Measurements from ENCODE around the gene MSMB. TPM values are rescaled to one million over a fixed set of nuclear protein-coding genes. Genes with fewer than 3 reads are reported as not detected.
"Not testable (repeated sequence)": the region's sequence is repeated elsewhere in the genome, so short reads cannot be mapped to it uniquely, and the experiment has no call there.

Gene MSMB
- total RNA-seq, 2 experiments from 2014 or later = not detected

DNA sequence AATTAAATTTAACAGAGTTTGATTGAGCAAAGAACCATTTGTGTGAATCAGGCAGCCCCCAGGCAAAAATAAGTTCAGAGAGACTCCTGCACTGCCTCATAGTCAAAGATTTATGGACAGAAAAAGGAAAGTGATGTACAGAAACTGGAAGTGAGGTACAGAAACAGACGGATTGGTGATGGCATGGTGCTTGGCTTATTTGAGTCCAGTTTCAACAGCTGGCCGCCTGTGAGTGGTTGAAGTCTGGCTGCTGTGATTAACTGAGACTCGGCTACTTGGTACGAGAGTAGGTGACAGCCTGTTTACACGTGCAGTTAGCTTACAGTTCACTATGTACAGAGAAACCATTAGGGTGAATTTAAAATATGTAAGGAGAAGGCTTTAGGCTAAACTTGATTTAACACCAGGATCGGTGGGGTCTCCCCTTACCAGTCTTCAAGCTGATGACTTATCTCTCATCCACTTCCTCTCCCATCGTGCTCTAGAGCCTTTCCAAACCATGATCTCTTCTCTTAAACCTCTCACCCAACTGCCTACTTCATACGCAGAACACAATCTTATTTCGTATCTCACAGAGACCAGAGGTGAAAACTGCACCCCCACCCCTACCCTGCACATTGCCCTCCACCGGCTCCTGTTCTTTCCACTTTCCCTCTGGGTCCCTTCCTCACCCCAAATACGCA is 5.0 kb upstream of the MSMB start:
- no peak overlapping the region for H2AFZ ChIP-seq (ENCODE audit: low read length)
- H3K4me3 ChIP-seq (ENCODE audit: low read depth, low read length, poor library complexity, severe bottlenecking) = no peak overlapping the region
- no peaks in the 10 kb centered on the region for H3K9me2 ChIP-seq (ENCODE audit: insufficient read depth, low read length)
- DNase-seq (ENCODE audit: low spot score) = no peak
- ChIA-PET CTCF (ENCODE audit: unreplicated experiment) (no interaction called here), POLR2A (no interaction called here)
- TF ChIP-seq, protein P1, sequence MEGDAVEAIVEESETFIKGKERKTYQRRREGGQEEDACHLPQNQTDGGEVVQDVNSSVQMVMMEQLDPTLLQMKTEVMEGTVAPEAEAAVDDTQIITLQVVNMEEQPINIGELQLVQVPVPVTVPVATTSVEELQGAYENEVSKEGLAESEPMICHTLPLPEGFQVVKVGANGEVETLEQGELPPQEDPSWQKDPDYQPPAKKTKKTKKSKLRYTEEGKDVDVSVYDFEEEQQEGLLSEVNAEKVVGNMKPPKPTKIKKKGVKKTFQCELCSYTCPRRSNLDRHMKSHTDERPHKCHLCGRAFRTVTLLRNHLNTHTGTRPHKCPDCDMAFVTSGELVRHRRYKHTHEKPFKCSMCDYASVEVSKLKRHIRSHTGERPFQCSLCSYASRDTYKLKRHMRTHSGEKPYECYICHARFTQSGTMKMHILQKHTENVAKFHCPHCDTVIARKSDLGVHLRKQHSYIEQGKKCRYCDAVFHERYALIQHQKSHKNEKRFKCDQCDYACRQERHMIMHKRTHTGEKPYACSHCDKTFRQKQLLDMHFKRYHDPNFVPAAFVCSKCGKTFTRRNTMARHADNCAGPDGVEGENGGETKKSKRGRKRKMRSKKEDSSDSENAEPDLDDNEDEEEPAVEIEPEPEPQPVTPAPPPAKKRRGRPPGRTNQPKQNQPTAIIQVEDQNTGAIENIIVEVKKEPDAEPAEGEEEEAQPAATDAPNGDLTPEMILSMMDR (conservative IDR thresholded peaks at IDR 0.05; ENCODE audit: low read length) = no peak
- no peak for TF ChIP-seq EZH2phosphoT487 (IDR thresholded peaks at IDR 0.05; ENCODE audit: borderline replicate concordance, low read depth, low read length)
- no peaks in the 10 kb centered on the region for H3K4me1 ChIP-seq (ENCODE audit: insufficient read depth, low read length, poor library complexity, severe bottlenecking)
- intact Hi-C loops (cut with micrococcal nuclease; ENCODE audit: unreplicated experiment) = no loop called here
- BruUV-seq (replicated peaks) = no TSS peak
- no peaks in the 10 kb centered on the region for H3K36me3 ChIP-seq (ENCODE audit: insufficient read depth, low read length)
- no peak overlapping the region for H3K27ac ChIP-seq (ENCODE audit: low read depth, low read length, poor library complexity, severe bottlenecking)
- H3K79me2 ChIP-seq (ENCODE audit: insufficient read depth, low read depth, low read length) = no peaks in the 10 kb centered on the region
- H4K20me1 ChIP-seq (ENCODE audit: insufficient read depth, low read length) = no peaks in the 10 kb centered on the region
- no peak overlapping the region for H3K4me2 ChIP-seq (ENCODE audit: low read length)
- no peaks in the 10 kb centered on the region for H3K9me3 ChIP-seq (ENCODE audit: low read length)

- H3K4me3 ChIP-seq (ENCODE audit: low read depth, low read length, poor library complexity, severe bottlenecking); intact Hi-C loops (cut with micrococcal nuclease; ENCODE audit: unreplicated experiment); POLR2A ChIA-PET; H4K20me1 ChIP-seq (ENCODE audit: insufficient read depth, low read length); CTCF ChIA-PET (ENCODE audit: unreplicated experiment); H3K27ac ChIP-seq (ENCODE audit: low read depth, low read length, poor library complexity, severe bottlenecking); H3K9me2 ChIP-seq (ENCODE audit: insufficient read depth, low read length); H2AFZ ChIP-seq (ENCODE audit: low read length); H3K4me2 ChIP-seq (ENCODE audit: low read length); BruUV-seq (replicated peaks); H3K79me2 ChIP-seq (ENCODE audit: insufficient read depth, low read depth, low read length); H3K9me3 ChIP-seq (ENCODE audit: low read length); DNase-seq (ENCODE audit: low spot score); H3K4me1 ChIP-seq (ENCODE audit: insufficient read depth, low read length, poor library complexity, severe bottlenecking); H3K36me3 ChIP-seq (ENCODE audit: insufficient read depth, low read length): not testable (repeated sequence)
Observed at GRCh38 chr10:46049497-46049831, 3.4 kb upstream of the MSMB start.

GRCh38 chr10:46048152-46048551 is 2.1 kb upstream of the MSMB start:
- Histone ChIP-seq H4K20me1 (ENCODE audit: insufficient read depth, low read length) (no peaks in the 10 kb centered on the region), H3K27ac (ENCODE audit: low read depth, low read length, poor library complexity, severe bottlenecking) (no peak overlapping the region), H3K36me3 (ENCODE audit: insufficient read depth, low read length) (no peaks in the 10 kb centered on the region), H3K9me2 (ENCODE audit: insufficient read depth, low read length) (no peaks in the 10 kb centered on the region), H3K9me3 (ENCODE audit: low read length) (no peaks in the 10 kb centered on the region), H3K4me1 (ENCODE audit: insufficient read depth, low read length, poor library complexity, severe bottlenecking) (no peaks in the 10 kb centered on the region), H3K4me2 (ENCODE audit: low read length) (no peak overlapping the region), H3K79me2 (ENCODE audit: insufficient read depth, low read depth, low read length) (no peaks in the 10 kb centered on the region), H3K4me3 (ENCODE audit: low read depth, low read length, poor library complexity, severe bottlenecking) (no peak overlapping the region), H2AFZ (ENCODE audit: low read length) (no peak overlapping the region)
- no peak for DNase-seq (ENCODE audit: low spot score)
- CTCF ChIA-PET (ENCODE audit: unreplicated experiment) = no interaction called here
- no peak for TF ChIP-seq EZH2phosphoT487 (IDR thresholded peaks at IDR 0.05; ENCODE audit: borderline replicate concordance, low read depth, low read length)
- intact Hi-C loops (cut with micrococcal nuclease; ENCODE audit: unreplicated experiment) = no loop called here
- POLR2A ChIA-PET = interaction anchor here (0.6 kb wide), 1 partner anchor 28 kb away, joined by 3 read pairs; no protein-coding TSS in a partner anchor
- BruUV-seq (replicated peaks) = no TSS peak

DNA sequence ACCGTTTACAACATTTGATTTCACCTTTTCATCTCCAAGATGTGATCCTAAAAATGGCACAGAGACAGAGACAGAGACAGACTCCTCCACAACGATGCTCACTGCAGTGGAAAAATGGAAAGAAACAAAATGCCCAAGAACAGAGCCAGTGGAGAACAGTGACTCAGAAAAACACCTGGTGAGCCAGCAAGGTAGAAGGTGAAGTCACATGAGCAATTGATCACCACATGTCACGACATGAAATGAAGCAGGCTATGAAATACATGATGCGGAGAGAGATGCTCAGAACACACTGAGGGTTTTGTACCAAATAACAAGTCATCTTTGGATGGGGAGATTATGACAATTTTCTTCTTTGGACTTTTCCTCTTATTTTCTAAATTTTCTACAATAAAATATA is 3.5 kb downstream of the MSMB start:
- no peaks in the 10 kb centered on the region for H3K9me3 ChIP-seq (ENCODE audit: low read length)
- H3K4me1 ChIP-seq (ENCODE audit: insufficient read depth, low read length, poor library complexity, severe bottlenecking) = no peaks in the 10 kb centered on the region
- intact Hi-C loops (cut with micrococcal nuclease; ENCODE audit: unreplicated experiment) = no loop called here
- CTCF ChIA-PET (ENCODE audit: unreplicated experiment) = no interaction called here
- no peak overlapping the region for H3K4me2 ChIP-seq (ENCODE audit: low read length)
- DNase-seq (ENCODE audit: low spot score) = no peak
- BruUV-seq (replicated peaks) = no TSS peak
- no peak overlapping the region for H2AFZ ChIP-seq (ENCODE audit: low read length)
- no peaks in the 10 kb centered on the region for H4K20me1 ChIP-seq (ENCODE audit: insufficient read depth, low read length)
- H3K79me2 ChIP-seq (ENCODE audit: insufficient read depth, low read depth, low read length) = no peaks in the 10 kb centered on the region
- H3K27ac ChIP-seq (ENCODE audit: low read depth, low read length, poor library complexity, severe bottlenecking) = no peak overlapping the region
- no peaks in the 10 kb centered on the region for H3K9me2 ChIP-seq (ENCODE audit: insufficient read depth, low read length)
- H3K36me3 ChIP-seq (ENCODE audit: insufficient read depth, low read length) = no peaks in the 10 kb centered on the region
- TF ChIP-seq EZH2phosphoT487 (IDR thresholded peaks at IDR 0.05; ENCODE audit: borderline replicate concordance, low read depth, low read length) = no peak
- TF ChIP-seq, protein P1 (conservative IDR thresholded peaks at IDR 0.05; ENCODE audit: low read length) = no peak
- no peak overlapping the region for H3K4me3 ChIP-seq (ENCODE audit: low read depth, low read length, poor library complexity, severe bottlenecking)
- POLR2A ChIA-PET = interaction anchor here (0.9 kb wide), 1 partner anchor 10 kb away, joined by 3 read pairs; no protein-coding TSS in a partner anchor
